BLaER1 treated with 17β-estradiol and CSF1 and Interleukin-3, amounts not matched to agents 10 nM and 100 nM (cell line): ENCODE measurements around the gene CXCL1.

ENCODE experiments used
- H3K27ac ChIP-seq, 11 experiments: shearing (Covaris generic); formaldehyde crosslinking; 2 replicates each; pipeline ENCODE4 v1.8.1; 2022
- H3K27me3 ChIP-seq, 11 experiments: shearing (Covaris generic); formaldehyde crosslinking; 2 replicates each; pipeline ENCODE4 v1.8.1; 2022
- H3K36me3 ChIP-seq, 11 experiments: shearing (Covaris generic); formaldehyde crosslinking; 2 replicates each; pipeline ENCODE4 v1.8.1; 2022
- H3K4me1 ChIP-seq, 10 experiments: shearing (Covaris generic); formaldehyde crosslinking; 2 replicates each; pipeline ENCODE4 v1.8.1; 2022
- H3K4me2 ChIP-seq, 11 experiments: shearing (Covaris generic); formaldehyde crosslinking; 2 replicates each; pipeline ENCODE4 v1.8.1; 2022
- H3K4me3 ChIP-seq, 10 experiments: shearing (Covaris generic); formaldehyde crosslinking; 2 replicates each; pipeline ENCODE4 v1.8.1; 2022
- H3K9ac ChIP-seq, 11 experiments: shearing (Covaris generic); formaldehyde crosslinking; 2 replicates each; pipeline ENCODE4 v1.8.1; 2022
- H3K9me3 ChIP-seq, 11 experiments: shearing (Covaris generic); formaldehyde crosslinking; replicated peaks in 1 of 11; 2 replicates each; pipeline ENCODE4 v1.8.1; 2022
- H4K20me1 ChIP-seq, 11 experiments: shearing (Covaris generic); formaldehyde crosslinking; 2 replicates each; pipeline ENCODE4 v1.8.1; 2022
- Cebpa-rat ChIP-seq, 11 experiments: shearing (Covaris generic); IDR thresholded peaks; 2 replicates each; pipeline ENCODE4 v1.8.1; 2022

Gene CXCL1

GRCh38 chr4:73836373-73837279 lies 32.6 kb upstream of the CXCL1 start, which contains the start of gene CXCL6:
CXCL6 (plus strand) TSS chr4:73836678; CDS start chr4:73836751, 73 bp downstream.
- Histone ChIP-seq H3K9ac (no peak within 1 kb of the TSS), H3K27me3 (no peaks in the 10 kb centered on the region), H3K4me2 (no peak within 1 kb of the TSS), H3K36me3 (no peaks in the 10 kb centered on the region), H3K4me3 (no peak within 1 kb of the TSS), H3K9me3 (peaks cover 0 to 11% (median 4%) of the 10 kb centered on the region in 11 experiments; a peak in 11 of 22 replicates), H3K27ac (no peak within 1 kb of the TSS), H3K4me1 (peaks cover 0 to 25% (median 0%) of the 10 kb centered on the region in 10 experiments; a peak in 7 of 20 replicates), H4K20me1 (no peaks in the 10 kb centered on the region)
- TF ChIP-seq Cebpa-rat (IDR thresholded peaks at IDR 0.05), result no peak

DNA sequence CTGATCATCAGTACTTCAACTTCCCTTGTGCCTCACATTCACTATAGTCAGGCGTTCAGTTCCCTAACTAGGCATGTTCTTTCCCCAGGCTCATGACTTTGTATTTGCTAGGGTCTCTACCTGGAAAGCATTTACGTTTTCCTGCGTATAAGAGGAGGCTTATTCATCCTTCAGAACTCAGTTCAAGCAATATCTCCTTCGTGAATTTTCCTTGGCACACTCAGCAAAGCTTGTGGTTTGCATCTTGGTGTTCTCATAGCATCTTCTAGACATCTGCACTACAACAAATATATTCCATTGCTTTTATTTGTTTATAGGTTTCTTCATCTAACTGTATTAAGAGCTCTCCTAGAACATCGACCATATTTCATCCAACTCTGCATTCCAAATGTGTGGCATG lies 30.1 kb upstream of the CXCL1 start:
- Histone ChIP-seq H3K36me3 (no peaks in the 10 kb centered on the region), H3K27me3 (no peaks in the 10 kb centered on the region), H3K9me3 (peaks cover 0 to 11% (median 4%) of the 10 kb centered on the region in 11 experiments; a peak in 11 of 22 replicates), H3K4me1 (peaks cover 0 to 25% (median 2%) of the 10 kb centered on the region in 10 experiments; a peak in 7 of 20 replicates), H4K20me1 (no peaks in the 10 kb centered on the region), H3K4me3 (no peak overlapping the region), H3K27ac (no peak overlapping the region), H3K9ac (no peak overlapping the region), H3K4me2 (no peak overlapping the region)
- no peak for TF ChIP-seq Cebpa-rat (IDR thresholded peaks at IDR 0.05)

GRCh38 chr4:73839715-73840114 lies 29.5 kb upstream of the CXCL1 start:
- H3K9me3 ChIP-seq, result peaks cover 0 to 11% (median 4%) of the 10 kb centered on the region in 11 experiments; a peak in 11 of 22 replicates
- no peak overlapping the region for H3K4me2 ChIP-seq
- H3K36me3 ChIP-seq, result no peaks in the 10 kb centered on the region
- H3K9ac ChIP-seq, result no peak overlapping the region
- no peaks in the 10 kb centered on the region for H4K20me1 ChIP-seq
- TF ChIP-seq Cebpa-rat (IDR thresholded peaks at IDR 0.05), result no peak
- no peak overlapping the region for H3K4me3 ChIP-seq
- peaks cover 0 to 31% (median 2%) of the 10 kb centered on the region in 10 experiments; a peak in 7 of 20 replicates for H3K4me1 ChIP-seq
- no peak overlapping the region for H3K27ac ChIP-seq
- H3K27me3 ChIP-seq, result no peaks in the 10 kb centered on the region

GRCh38 chr4:73841243-73841925 lies 27.8 kb upstream of the CXCL1 start:
- Histone ChIP-seq H3K9me3 (peaks cover 0 to 9% (median 4%) of the 10 kb centered on the region in 11 experiments; a peak in 11 of 22 replicates), H3K27me3 (no peaks in the 10 kb centered on the region), H3K36me3 (no peaks in the 10 kb centered on the region), H3K27ac (no peak overlapping the region), H3K4me1 (peaks cover 0 to 46% (median 2%) of the 10 kb centered on the region in 10 experiments; a peak in 7 of 20 replicates), H3K4me3 (no peak overlapping the region), H3K4me2 (no peak overlapping the region), H4K20me1 (no peaks in the 10 kb centered on the region), H3K9ac (no peak overlapping the region)
- no peak for TF ChIP-seq Cebpa-rat (IDR thresholded peaks at IDR 0.05)

- peak overlapping the region in 3 of 11 experiments; percentile 66 to 83 (median 78); a peak in 5 of 22 replicates for H3K27ac ChIP-seq
- TF ChIP-seq Cebpa-rat (IDR thresholded peaks at IDR 0.05), result no peak
- no peaks in the 10 kb centered on the region for H3K36me3 ChIP-seq
- no peaks in the 10 kb centered on the region for H3K27me3 ChIP-seq
- H3K9me3 ChIP-seq, result no peaks in the 10 kb centered on the region
- no peaks in the 10 kb centered on the region for H4K20me1 ChIP-seq
- H3K4me2 ChIP-seq, result peak overlapping the region in 4 of 11 experiments; percentile 8 to 52 (median 36); a peak in 5 of 22 replicates
- peaks cover 0 to 53% (median 3%) of the 10 kb centered on the region in 10 experiments; a peak in 9 of 20 replicates for H3K4me1 ChIP-seq
- no peak overlapping the region; a peak in 1 of 22 replicates for H3K9ac ChIP-seq
- no peak overlapping the region for H3K4me3 ChIP-seq
Measured at GRCh38 chr4:73842696-73843095, 26.5 kb upstream of the CXCL1 start.

GRCh38 chr4:73843369-73843768 lies 25.8 kb upstream of the CXCL1 start:
- TF ChIP-seq Cebpa-rat (IDR thresholded peaks at IDR 0.05), result no peak
- Histone ChIP-seq H3K4me3 (no peak overlapping the region), H3K27me3 (no peaks in the 10 kb centered on the region), H3K9ac (no peak overlapping the region), H3K9me3 (no peaks in the 10 kb centered on the region), H3K4me1 (peaks cover 0 to 59% (median 4%) of the 10 kb centered on the region in 10 experiments; a peak in 9 of 20 replicates), H4K20me1 (no peaks in the 10 kb centered on the region), H3K4me2 (peak overlapping the region in 3 of 11 experiments; percentile 24 to 52 (median 49); a peak in 5 of 22 replicates), H3K36me3 (no peaks in the 10 kb centered on the region), H3K27ac (peak overlapping the region in 3 of 11 experiments; percentile 66 to 83 (median 78); a peak in 7 of 22 replicates)

GRCh38 chr4:73844345-73844744 lies 24.8 kb upstream of the CXCL1 start:
- peak overlapping the region in 4 of 11 experiments; percentile 49 to 60 (median 54); a peak in 7 of 22 replicates for H3K4me2 ChIP-seq
- peak overlapping the region in 4 of 11 experiments; percentile 8 to 56 (median 20); a peak in 4 of 22 replicates for H3K9ac ChIP-seq
- no peak for TF ChIP-seq Cebpa-rat (IDR thresholded peaks at IDR 0.05)
- H3K27ac ChIP-seq, result peak overlapping the region in 5 of 11 experiments; percentile 11 to 83 (median 66); a peak in 8 of 22 replicates
- no peaks in the 10 kb centered on the region for H3K36me3 ChIP-seq
- H3K4me1 ChIP-seq, result peaks cover 0 to 63% (median 4%) of the 10 kb centered on the region in 10 experiments; a peak in 9 of 20 replicates
- no peaks in the 10 kb centered on the region for H4K20me1 ChIP-seq
- no peak overlapping the region for H3K4me3 ChIP-seq
- H3K9me3 ChIP-seq, result no peaks in the 10 kb centered on the region
- no peaks in the 10 kb centered on the region for H3K27me3 ChIP-seq

DNA sequence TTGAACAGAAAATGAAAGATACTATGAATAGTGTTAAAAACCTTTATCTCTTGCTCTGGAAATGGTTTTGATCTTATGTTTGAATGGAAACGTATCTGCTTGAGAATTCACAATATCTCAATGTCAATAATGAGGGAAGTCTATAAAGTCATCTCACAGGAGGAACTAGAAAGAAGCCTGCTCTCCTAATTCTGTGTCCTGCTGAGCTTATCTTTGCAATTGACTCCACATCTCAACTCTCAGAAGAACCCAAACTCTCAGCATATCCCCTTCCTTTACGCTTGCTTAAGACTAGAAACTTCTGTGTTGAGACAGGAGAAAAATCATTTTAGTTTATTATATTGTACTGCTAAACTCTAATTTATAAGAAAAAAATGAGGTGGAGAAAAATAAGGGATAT lies 24.4 kb upstream of the CXCL1 start:
- TF ChIP-seq Cebpa-rat (IDR thresholded peaks at IDR 0.05), result no peak
- peak overlapping the region in 5 of 11 experiments; percentile 11 to 83 (median 66); a peak in 8 of 22 replicates for H3K27ac ChIP-seq
- H3K4me3 ChIP-seq, result no peak overlapping the region

More for the DNA sequence above, 24.4 kb upstream of the CXCL1 start:
- Histone ChIP-seq H3K36me3 (no peaks in the 10 kb centered on the region), H3K4me1 (peaks cover 0 to 63% (median 4%) of the 10 kb centered on the region in 10 experiments; a peak in 9 of 20 replicates), H4K20me1 (no peaks in the 10 kb centered on the region), H3K9ac (peak overlapping the region in 4 of 11 experiments; percentile 8 to 56 (median 20); a peak in 4 of 22 replicates), H3K4me2 (peak overlapping the region in 4 of 11 experiments; percentile 49 to 60 (median 54); a peak in 8 of 22 replicates), H3K9me3 (no peaks in the 10 kb centered on the region), H3K27me3 (no peaks in the 10 kb centered on the region)
